Endometrium (tissue), 2 donors: ENCODE measurements around the gene KLF9.

Experiments used
- FAIRE-seq: peaks from 2 replicates; lab custom pipeline; 2012; peaks lifted over from hg19 to GRCh38; lab: Jason Lieb, UNC
- donor health status: control.
- donor health status: control.

Gene KLF9

DNA sequence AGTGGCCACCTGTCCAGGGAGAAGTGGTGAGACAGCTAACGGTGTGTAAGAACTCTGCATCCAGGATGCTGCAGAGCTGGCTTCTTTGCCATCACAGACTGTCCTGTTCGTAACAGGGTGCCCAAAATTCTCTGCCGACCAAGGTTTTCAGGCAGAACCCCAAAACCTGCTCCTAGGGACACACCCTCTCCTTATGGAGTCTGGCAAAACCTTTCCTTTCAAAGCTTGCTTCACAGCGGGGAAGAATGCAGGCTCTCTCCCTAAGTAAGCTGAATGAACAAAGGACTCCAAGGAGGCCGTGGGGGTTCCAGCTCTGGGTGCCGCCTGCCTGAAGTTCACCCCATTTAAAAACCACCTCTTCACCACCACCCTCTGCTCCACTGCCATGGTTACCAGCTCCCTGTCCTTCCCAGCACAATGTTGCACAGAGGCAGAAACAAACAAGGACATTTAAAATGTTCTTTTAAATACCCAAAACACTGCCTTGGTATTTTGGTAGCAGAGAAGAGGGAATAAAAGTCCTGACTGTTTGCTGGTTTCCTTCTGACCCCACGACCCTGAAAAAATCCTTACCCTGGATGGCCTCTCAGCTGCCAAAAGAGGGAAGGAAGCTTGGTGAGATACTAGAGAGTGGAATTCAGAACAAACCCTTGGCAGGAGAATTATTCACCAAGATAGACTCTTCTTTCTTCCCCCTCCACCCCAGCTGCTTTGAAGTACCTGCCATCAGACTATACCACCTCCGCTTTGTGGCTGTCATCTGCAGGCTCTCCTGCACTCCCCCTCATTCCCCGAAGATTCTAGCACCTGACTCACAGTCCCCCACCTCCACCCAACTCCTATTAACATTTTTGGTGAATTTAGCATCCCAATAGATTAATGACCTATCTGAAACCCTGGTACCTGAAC lies 7.1 kb upstream of the KLF9 start:
- no peak for FAIRE-seq

DNA sequence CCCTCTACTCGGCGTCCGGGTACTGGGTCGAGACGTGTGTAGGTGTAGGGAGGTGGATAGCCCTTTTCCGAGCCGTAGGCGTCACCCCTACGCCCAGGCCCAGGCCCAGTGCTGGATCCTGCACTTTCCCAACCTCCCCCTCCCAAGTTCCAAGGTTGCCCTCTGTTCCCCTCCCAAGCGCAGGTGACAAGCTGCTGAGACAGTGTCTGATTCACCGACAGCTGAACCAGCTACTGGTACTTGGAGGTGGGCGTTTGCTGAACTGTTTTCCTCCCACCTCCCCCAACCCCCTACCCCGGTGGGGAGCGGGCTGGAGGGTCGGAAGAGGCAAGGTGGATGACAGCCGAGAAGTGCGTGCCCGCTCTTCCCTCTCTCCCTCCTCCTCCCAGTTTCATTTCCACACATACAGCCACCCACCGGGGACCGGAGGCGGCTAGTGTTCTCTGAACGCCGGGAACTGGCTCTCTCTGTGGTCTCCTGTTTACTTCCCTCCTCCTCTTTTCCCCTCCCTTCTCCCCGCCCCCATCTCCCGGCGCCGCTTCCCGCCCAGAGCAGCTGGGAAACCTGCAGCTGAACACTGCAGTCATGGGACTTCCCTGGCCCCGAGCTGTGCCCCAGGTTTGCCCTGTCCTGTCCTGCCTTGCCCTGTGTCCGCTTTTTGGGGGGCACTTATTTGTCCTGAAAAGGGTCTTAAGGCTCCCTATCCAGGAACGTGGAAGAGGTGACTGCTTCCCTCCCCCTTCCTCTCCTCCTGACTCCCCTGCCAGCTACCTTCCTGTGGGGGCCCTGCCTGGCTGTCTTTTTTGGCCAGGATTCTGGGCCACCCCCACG lies 6.2 kb upstream of the KLF9 start:
- no peak for FAIRE-seq

DNA sequence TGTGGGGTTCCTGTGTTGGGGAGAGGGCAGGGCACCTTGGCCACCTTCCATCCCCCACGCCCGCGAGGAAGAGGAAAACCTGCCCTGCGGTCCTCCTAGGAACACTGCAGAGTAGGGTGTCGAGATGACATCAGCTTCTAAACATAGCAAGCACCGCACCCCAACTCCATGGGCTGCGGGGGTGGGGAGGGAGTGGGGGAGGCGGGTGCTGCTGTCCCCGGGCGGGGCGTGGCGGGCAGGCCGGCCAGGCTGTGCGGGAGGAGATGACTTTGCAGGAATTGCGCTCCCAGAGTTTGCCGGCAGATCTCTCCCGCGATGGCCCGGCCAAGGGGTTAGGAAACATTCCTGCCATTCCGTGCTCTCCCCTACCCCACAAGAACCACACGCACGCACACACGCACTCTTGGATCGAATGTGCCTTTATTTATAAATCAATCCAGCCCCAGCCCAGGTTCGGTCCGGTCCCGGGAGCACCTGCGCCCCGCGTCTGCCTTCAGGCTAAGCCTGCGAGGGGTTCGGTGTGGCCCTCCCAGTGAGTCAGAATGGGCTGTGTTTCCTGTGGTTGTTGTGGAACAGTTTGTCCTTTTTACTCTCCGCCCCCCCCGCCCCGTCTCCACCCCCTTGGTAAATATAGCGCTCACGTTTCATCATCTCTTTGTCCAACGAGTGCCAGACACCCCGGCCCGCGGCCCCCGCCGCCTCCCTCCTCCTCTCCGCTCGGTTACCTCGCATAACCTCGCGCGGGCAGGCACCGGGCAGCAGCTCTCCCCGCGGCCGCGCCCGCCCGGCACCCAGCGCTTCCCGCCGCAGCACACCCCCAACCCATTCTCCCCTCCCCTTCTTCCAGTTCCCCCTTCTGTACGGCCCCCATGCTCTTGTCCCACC lies 5.3 kb upstream of the KLF9 start:
- FAIRE-seq: no peak

DNA sequence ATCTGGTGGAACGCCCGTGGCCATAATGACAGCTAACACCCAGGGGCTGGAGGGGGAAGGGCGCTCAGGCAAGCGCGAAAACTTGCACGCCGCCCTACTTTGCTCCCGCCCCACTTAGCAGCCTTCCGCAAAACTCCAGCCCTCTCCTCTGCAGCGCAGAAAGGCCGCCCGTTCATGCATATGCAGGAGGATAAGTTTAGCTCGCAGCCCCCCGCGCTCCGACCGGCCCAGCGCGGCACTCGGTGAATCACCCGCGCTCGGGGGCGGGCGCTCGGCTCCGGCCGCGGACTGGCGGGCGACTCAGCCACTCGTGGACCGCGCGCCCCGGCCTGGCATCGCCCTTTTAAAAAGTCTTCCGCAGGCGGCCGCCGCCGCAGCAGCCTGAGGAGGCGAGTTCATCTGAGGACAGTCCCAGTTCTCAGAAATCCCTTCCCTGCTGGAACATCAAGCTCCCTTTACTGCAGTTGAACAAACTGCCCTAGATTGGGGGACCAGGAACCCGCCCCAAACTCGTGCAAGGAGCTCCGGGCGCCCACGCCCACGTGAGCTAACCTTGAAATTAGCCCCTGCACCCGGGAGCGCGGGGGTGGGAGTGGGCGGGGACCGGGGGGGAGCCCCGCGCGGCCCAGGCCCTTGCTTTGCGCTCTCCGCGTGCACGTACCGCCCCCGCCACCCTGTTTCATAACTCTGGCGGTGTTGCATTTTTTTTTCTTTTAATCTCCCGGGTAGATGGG lies 4.5 kb upstream of the KLF9 start:
- FAIRE-seq: no peak

DNA sequence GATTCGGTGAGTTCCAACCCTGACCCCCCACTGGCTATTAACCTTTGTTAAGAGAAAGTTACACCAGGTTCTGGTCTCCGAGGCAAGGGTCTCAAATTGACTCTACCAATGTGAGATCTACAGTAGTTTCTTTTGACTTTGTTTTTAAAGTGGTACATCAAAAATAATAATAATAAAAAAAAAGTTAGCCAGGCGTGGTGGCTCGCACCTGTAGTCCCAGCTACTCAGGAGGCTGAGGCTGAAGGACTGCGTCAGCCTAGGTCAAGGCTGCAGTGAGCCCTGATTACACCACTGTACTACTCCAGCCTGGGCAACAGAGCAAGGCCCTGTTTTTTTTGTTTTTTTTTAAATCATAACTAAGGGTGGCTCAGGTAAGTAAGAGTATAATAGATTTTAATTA lies 1.0 kb upstream of the KLF9 start:
- FAIRE-seq: no peak

DNA sequence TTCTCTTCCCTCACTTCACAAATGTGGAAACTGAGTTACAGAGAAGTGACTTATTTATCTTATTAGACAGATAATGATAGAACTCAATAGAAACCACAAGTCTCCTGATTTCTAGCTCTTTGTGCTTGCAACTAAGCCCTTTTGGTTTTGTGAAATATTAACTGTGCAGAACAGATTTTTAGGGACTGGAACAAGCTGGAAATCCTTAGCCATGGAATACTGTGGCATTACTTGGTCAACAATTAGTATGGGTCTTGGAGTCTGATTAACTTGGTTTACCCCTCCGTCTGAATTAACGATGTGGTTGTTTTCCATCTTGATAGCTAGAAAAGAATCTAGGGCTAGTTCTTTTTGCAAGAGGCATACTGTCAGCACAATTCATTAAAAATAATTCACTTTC lies 584 bp upstream of the KLF9 start:
- FAIRE-seq: no peak

DNA sequence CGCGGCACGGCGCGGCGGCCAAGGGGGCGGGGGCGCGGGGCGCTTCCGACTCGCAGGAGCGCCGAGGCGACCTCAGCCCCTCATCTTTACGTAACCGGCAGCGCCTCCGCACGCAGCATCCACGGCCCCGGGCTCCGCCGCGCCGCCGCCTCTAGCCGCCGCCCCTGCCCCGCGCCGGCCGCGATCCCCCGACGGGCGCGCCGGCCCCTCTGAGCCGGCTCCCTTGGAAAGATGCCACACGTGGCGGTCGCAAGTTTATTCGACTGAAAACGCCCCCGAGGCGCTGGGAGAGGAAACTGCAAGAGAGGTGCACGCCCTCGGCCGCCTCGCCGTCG lies 1.0 kb downstream of the KLF9 start:
- FAIRE-seq: no peak

DNA sequence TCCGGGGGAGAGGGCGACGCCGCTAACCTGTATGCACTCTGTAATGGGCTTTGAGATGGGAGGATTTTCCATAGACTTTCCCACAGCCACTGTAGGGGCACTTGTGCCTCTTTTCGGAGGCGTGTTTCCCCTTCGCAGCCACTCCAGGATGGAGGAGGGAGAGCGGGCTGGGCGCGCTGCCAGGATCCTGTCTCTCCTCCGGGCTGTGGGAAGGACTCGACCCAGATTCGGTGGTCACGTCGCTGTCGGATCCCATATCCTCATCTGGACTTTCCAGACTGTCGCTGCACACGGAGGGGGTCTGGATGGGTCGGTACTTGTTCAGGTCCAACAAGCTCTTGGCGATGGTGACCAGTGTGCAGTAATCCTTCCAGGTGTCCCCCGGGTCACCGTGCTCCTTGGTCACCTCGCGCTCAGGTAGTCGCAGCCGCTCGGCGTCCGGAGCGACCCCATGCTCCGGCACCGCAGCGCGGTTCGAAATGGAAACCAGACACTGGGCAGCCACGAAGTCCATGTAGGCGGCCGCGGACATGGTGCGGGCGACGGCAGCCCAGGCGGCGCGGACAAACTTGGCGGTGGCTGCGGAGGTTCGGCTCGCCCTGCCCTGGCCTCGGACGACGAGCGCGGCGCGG lies 1.5 kb downstream of the KLF9 start:
- no peak for FAIRE-seq

DNA sequence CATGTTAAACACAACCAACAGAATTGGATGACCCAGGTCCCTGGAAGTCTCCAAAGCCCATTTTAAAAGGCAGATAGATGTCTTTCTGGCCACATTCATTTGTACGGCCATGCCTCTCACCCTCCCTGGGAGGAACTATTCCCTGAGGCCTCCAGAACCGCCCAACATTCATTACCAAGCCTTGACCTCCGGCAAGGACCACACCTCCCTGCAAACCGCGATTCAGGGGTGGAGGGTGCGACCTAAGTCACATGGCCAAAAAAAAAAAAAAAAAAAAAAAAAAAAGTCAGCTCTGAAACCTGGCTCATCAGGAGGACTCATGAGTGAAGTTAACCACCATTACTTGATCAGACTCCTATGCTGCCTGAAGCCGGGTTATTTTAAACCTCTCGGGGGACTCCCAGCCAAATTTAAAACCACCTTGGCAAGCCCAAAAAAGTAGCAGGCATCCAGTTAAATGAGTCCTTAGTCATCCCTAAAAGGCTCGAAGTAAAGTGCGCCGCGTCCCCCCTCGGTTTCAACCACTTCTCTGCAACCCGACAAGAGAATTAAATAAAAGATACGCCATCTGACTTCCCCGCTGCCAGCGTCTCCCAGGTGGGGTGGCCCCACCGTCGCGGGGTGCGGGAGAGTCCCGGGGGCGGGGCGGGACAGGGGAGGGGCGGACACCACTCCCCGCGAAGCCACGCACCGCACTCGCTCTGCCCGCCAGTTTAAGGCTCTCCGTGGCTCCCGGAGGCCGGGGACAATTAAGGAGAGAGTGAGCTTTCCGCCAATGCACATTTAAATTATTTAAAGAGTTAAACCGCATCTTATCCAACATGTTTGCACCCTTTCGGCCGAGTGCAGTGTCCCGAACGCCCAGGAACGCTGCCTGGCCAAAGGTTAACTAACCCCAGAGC lies 2.3 kb downstream of the KLF9 start:
- no peak for FAIRE-seq

DNA sequence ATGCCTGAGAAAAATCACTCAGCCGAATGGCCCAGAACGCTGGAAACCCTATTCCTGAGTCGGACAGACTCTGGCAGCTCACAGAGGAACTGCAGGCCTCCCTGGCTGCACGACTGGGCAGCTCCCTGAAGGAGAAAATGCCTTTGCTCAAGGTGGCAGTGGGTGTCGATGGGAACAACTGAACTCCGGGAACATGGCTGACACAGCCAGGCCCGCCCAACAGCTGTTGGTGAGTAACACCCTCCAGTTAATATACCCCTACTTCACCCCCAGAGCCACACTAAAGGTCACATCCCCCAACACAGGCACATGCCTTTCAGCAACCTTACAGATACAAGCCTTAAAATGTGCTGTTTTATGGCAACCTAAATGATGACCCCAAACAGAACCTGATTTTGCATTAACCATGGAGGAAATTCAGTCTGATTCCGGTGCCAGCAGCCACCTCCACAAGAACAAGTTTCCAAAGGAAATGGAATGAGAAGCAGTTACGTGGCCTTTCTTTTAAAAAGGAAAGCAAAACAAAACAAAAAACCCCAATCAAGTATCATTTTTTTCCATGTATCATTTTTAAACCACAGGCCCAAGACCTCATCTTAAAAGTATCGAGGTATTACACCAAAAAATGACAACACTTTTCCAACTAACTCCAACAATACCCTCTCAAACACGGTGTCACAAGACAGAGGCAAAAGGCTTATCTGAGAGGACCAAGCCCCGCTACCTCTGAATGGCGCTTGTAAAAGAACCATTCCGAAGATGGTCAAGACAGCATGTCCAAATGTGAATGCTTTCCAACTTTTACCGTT lies 3.1 kb downstream of the KLF9 start:
- FAIRE-seq: no peak

DNA sequence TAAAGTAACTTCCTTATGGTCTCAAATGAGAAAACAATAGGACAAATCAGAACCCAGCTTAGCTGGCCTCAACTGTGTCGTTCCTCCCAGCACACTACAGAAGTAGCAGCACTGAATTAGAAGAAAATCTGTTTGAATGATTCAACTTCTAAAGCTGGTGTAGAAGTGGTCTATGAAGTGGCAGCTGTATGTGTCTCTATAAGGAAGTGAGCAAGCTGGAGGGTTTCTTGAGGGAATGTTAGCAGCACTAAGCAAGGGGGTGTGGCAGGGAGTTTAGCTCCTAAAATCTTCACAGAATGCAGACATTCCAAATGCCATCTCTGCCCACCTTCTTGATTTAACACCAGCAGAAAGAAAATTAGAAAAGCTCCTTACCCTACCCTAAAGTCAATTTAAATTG lies 4.1 kb downstream of the KLF9 start:
- no peak for FAIRE-seq

DNA sequence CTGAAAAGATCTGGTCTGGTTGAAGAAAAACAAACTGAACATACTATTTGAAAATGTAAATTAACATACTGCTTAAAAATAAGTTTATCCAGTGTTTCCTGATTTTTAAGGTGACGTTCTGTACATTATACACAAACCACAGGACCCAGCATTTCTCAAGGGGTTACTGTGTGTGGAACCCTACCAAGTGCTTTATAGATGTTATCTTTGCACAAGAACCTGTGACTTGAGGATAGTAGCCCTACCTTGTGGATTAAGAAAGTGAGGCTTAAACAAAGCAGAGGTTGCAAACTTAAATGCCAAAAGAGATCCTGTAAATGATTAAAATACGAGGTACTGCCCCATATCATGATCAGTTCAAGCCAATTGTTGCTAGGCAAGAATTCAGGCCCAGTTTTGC lies 4.7 kb downstream of the KLF9 start:
- no peak for FAIRE-seq

DNA sequence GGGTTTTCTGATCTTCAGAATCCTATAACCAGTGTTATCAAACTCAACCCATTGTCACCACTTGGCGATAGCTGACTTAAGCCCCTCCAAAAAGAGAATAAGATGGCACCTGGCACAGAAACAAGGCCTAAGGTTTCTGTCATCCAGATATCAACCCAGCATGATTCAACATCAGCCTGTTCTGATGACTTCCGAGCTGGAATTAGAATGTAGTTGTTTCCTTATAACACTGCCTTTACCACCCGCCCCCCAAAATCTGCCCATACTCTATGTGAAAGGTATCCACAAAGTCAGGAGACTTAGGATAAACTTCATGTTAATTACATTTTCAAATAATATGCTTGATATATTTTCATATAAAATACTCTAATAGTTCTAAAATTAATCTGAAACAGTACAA lies 5.2 kb downstream of the KLF9 start:
- no peak for FAIRE-seq

DNA sequence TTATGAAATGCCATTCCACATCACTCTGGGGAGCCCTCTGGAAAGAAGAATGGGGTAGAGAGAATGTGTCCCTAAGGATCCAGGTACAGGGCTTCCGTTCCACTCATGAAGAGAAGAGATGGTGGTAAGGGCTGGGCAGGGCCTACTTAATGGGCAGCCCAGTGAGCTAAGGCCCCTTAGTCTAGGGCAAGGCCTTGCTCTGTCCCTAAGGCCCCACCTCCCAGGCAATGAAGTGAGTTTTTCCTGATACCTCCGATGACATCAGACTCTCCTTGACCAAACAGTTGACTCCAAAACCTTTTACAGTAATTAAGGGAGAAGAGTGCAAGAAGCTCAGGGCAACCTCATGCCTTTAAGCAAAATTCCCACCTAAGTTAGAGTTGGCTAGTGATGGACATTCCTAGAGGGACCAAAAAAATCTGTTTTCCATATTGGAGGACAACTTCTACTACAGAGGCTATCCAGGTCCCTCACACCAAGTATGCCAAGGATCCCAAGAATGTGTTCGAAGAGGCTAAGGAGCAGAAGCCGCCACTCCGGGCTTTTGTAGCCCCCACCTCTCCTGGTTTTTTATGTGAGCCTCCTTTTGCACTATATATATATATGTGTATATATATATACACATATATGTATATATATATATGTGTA lies 5.9 kb downstream of the KLF9 start:
- no peak for FAIRE-seq

DNA sequence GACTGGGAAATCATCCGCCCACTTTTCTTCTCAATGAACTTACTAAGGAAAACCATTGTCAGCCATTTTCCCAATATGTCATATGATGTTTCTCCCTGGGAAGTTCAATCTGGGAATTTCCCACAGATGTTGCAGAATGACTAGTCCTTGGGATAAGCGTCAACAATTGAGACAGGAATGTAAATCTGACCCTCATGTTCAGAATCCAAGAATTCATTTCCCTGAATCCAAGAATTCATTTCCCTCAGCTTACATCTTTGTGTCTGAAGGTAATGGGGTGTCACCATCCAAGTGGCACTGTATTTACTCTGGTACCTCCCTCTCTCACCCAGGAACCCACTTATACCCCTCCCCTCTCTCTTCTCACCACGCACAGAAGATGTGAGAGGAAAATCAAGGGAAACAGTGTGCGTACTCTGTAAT lies 7.4 kb downstream of the KLF9 start:
- no peak for FAIRE-seq

DNA sequence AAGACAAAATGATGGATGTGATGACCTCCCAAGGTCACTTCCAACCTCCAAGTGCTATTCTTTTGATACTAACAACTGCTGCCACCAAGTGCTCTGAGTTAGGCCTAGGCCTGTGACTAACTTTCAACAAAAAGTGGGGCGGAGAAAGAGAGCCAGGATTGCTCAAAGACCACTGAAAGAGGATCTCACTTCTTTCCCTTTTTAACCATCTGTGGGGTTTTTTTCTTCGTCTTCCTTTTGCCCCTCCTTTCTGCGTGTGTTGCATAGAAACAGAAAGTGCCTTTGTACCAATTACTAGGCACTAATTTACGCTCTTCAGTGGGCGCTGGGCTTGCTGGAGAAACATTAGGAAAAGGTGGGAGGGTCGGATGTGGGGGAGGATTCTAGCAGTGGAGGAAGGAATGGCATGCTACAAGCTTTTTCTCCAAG lies 8.0 kb downstream of the KLF9 start:
- FAIRE-seq: peak; percentile 69

DNA sequence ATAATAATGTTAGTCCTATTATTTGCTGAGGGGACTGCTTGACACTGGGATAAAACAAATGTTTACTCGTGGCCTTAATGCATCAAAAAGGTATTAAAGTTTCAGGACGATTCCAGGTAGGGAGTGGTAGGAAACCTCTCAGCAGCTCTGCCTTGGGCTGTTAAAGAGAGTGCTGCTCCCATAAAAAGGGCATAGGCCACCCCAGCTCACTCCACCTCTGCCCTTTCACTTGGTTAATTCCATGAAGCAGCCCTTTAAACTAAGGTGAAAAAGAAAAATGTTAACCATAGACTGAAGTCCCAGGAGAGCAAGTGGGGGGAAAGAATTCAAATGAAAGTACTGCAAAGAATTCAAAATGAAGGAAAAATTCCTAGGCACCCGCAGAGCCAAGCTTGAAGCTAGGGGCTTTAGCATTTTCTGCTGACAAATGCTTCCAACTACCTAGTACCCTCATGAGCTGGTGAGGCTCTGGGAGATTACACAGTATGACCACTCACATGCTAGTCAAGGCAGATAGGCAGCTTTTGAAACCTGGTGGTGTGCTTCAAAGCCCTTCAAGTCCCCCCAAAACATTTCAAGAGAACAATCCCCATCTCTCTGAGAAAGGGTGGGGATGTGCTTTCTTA lies 8.5 kb downstream of the KLF9 start:
- FAIRE-seq: no peak

DNA sequence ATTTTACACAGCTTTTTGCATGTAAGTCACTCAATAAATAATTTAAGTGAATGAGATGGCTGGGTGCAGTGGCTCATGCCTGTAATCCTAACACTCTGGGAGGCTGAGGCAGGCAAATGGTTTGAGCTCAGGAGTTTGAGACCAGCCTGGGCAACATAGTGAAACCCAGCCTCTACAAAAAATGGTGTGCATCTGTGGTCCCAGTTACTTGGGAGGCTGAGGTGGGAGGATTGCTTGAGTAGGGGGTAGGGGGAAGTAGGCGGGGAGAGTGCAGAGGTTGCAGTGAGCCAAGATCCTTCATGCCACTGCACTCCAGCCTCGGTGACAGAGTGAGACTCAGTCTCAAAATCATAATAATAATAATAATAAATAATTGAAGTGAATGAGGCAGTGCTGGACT lies 10.2 kb downstream of the KLF9 start:
- FAIRE-seq: no peak
